Fibroblast of pulmonary artery (primary cell): ENCODE data around the gene ACSM6.

Experiments used
- DNase-seq: peaks from one replicate; pipeline ENCODE4 v3.0.0-alpha.2; 2010; ENCODE audit warnings: low read depth
- H3K4me3 ChIP-seq: replicated peaks from 2 replicates; pipeline ENCODE4 v1.5.1; 2011; ENCODE audit warnings: low read depth, mild to moderate bottlenecking, control low read depth, low read length, moderate library complexity
- CTCF ChIP-seq: IDR thresholded peaks from 2 replicates; pipeline ENCODE4 v1.5.1; 2011; ENCODE audit warnings: mild to moderate bottlenecking, control low read depth, low read length, inconsistent platforms; ENCODE audit errors: missing control alignments

Gene ACSM6

DNA sequence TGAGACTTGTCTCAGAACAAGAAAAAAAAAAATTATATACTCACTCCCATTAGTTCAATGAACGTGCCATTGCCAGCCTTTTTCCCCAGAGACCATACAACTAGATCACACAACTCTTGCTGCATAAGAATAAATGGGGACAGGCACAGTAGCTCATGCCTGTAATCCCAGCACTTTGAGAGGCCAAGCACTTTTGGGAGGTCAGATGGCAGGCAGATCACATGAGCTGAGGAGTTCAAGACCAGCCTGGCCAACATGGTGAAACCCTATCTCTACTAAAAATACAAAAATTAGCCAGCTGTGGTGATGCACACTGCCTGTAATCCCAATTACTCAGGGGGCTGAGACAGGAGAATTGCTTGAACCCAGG is 83.1 kb downstream of the ACSM6 start:
- no peak for DNase-seq
- H3K4me3 ChIP-seq, result no peak overlapping the region
- TF ChIP-seq CTCF, result no peak

DNA sequence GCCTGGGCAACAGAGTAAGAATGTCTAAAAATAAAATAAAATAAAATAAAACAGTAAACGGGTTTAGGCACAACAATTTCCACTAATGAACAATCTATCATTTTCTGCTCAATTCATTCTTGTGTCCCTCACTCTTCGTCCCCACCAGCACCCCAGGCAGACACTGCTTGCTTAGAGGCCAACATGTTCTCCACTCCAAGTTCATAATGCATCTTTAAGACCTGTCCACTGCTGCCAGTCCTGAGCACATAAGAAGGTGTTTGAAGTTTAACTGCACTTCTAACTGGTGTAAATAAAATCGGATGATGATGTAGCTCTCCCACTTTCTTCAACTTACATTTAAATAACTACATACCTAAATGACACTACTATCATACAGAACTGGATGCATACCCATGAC is 83.6 kb downstream of the ACSM6 start:
- no peak overlapping the region for H3K4me3 ChIP-seq
- TF ChIP-seq CTCF, result no peak
- no peak for DNase-seq
